ENCODE results near the gene ERP27.

DNA sequence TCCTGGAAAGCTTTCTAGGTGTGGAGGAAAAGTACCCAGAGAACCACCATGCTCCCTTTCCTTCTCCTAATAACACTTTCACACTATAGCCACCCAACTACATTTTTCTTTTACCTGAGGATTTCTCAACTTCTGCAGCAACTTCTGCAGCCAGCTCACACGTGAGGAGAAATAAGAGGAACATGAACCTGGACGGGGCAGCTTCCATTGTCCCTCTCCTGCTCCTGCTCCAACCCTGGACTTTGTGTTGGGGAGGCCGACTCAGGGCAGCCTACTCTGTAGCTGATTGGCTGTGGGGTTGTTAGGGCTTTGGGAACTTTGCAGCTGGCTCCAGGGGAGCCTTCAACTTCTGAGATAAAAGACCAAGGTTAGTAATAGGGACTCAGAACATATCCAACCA lies at the start of gene ERP27:
- no peak for TF ChIP-seq ZNF274 (IDR thresholded peaks at IDR 0.05; ENCODE audit: low read depth, low read length)
- no peak for TF ChIP-seq SUZ12 (IDR thresholded peaks at IDR 0.05; ENCODE audit: extremely low read depth, insufficient read depth, insufficient read length)

Data from NT2/D1 (cell line).